HG02588 (cell line): ENCODE measurements around the gene FBXL17.
A peak's percentile ranks its signal among the peaks of the same experiment; 100 is the strongest.

Source experiments
- ATAC-seq: cut with Tn5 transposase; IDR thresholded peaks from one replicate; pipeline ENCODE4 v1.9.1; 2021; ENCODE audit warnings: mild to moderate bottlenecking, moderate library complexity; ENCODE audit not compliant: unreplicated experiment

Gene FBXL17

GRCh38 chr5:107826311-107827000, 555.4 kb downstream of the FBXL17 start:
- no peak for ATAC-seq

GRCh38 chr5:107824821-107825220, 557.1 kb downstream of the FBXL17 start:
- no peak for ATAC-seq

GRCh38 chr5:107821288-107821687, 560.6 kb downstream of the FBXL17 start:
- no peak for ATAC-seq

GRCh38 chr5:107820429-107820828, 561.5 kb downstream of the FBXL17 start:
- no peak for ATAC-seq

- ATAC-seq = no peak
These were observed 563.9 kb downstream of the FBXL17 start for GRCh38 chr5:107817951-107818350.

- ATAC-seq = no peak
These were observed 564.5 kb downstream of the FBXL17 start for GRCh38 chr5:107817436-107817835.

- no peak for ATAC-seq
These were observed 566.8 kb downstream of the FBXL17 start for GRCh38 chr5:107815109-107815508.

GRCh38 chr5:107814183-107814827, 567.6 kb downstream of the FBXL17 start:
- ATAC-seq = no peak

GRCh38 chr5:107813559-107813958, 568.3 kb downstream of the FBXL17 start:
- peak; percentile 71 for ATAC-seq

GRCh38 chr5:107812570-107813141, 569.2 kb downstream of the FBXL17 start:
- ATAC-seq = peak; percentile 60

- ATAC-seq = no peak
These were observed 572.5 kb downstream of the FBXL17 start for GRCh38 chr5:107809201-107810034.
